Caco-2 (cell line): ENCODE measurements around the gene SIX3. TPM values are rescaled to one million over a fixed set of nuclear protein-coding genes. Genes with fewer than 3 reads are reported as not detected.

Experiments used
- BruUV-seq: library from RNA; stranded (reverse); fragments of 400-500 nt; replicated peaks from 2 replicates; lab custom pipeline; 2021; lab: Mats Ljungman, UMichigan
- CTCF ChIA-PET: fragments of 300-600 bp; sonication (Branson Sonifier 250); formaldehyde crosslinking; loops from one replicate; lab custom pipeline; 2022; ENCODE audit warnings: antibody characterized with exemption; lab: Charles Lee
- POLR2A ChIA-PET: fragments of 300-600 bp; sonication (Branson Sonifier 250); formaldehyde crosslinking; loops from one replicate; lab custom pipeline; 2022; ENCODE audit warnings: antibody characterized with exemption; lab: Charles Lee
- DNase-seq, 2 experiments: peaks; one replicate each; pipeline versions ENCODE4 v3.0.0 to v3.0.0-alpha.2; 2020 to 2022
- H3K27me3 ChIP-seq: replicated peaks from 2 replicates; pipeline ENCODE4 v1.6.0; 2011; ENCODE audit warnings: low read length; ENCODE audit not compliant: control insufficient read depth, insufficient read depth
- H3K36me3 ChIP-seq: 2 replicates; pipeline ENCODE4 v1.5.1; 2011; ENCODE audit warnings: low read length; ENCODE audit not compliant: control insufficient read depth, insufficient read depth
- H3K4me1 ChIP-seq: fragments of 250-450 bp; sonication (Bioruptor Pico); 2 replicates; pipeline ENCODE4 v1.5.1; 2020; ENCODE audit warnings: mild to moderate bottlenecking
- H3K4me3 ChIP-seq: 2 replicates; pipeline ENCODE4 v1.5.1; 2011; ENCODE audit warnings: low read depth, mild to moderate bottlenecking, control low read depth, low read length
- H3K9me3 ChIP-seq: fragments of 250-450 bp; sonication (Bioruptor Pico); 2 replicates; pipeline ENCODE4 v1.5.1; 2020; ENCODE audit warnings: mild to moderate bottlenecking, moderate library complexity
- H3K27ac Mint-ChIP-seq: one replicate; pipeline ENCODE4 v1.8.0; 2022; ENCODE audit warnings: mixed read lengths; ENCODE audit not compliant: unreplicated experiment
- H3K27me3 Mint-ChIP-seq: one replicate; pipeline ENCODE4 v1.8.0; 2022; ENCODE audit warnings: mixed read lengths; ENCODE audit not compliant: insufficient read depth, unreplicated experiment
- H3K36me3 Mint-ChIP-seq: one replicate; pipeline ENCODE4 v1.8.0; 2022; ENCODE audit warnings: mild to moderate bottlenecking, mixed read lengths; ENCODE audit not compliant: insufficient read depth, unreplicated experiment
- H3K4me1 Mint-ChIP-seq: one replicate; pipeline ENCODE4 v1.8.0; 2022; ENCODE audit warnings: low read depth, mixed read lengths; ENCODE audit not compliant: unreplicated experiment
- H3K4me3 Mint-ChIP-seq: one replicate; pipeline ENCODE4 v1.8.0; 2022; ENCODE audit warnings: mild to moderate bottlenecking, moderate library complexity, mixed read lengths; ENCODE audit not compliant: unreplicated experiment
- H3K9me3 Mint-ChIP-seq: one replicate; pipeline ENCODE4 v1.8.0; 2022; ENCODE audit warnings: mixed read lengths; ENCODE audit not compliant: unreplicated experiment
- intact Hi-C: fragments of 100-400 bp; cut with micrococcal nuclease; formaldehyde crosslinking; loops from one replicate; pipeline ENCODE4 v1.10.0; 2022; ENCODE audit not compliant: unreplicated experiment
- total RNA-seq: library from RNA; stranded (reverse); gene quantifications from 2 replicates; pipeline ENCODE4 v1.2.3, GENCODE V29; 2022
- TF ChIP-seq, protein P1 (sequence below), 2 experiments: fragments of 200-600 bp in 1 of 2; IDR thresholded peaks; 1 replicate in 1 of 2; 2 replicates in 1 of 2; pipeline versions ENCODE4 v1.5.1 to v1.8.0; 2011 to 2022; ENCODE audit warnings: antibody characterized with exemption in 1 of 2, control low read depth in 1 of 2, inconsistent platforms in 1 of 2, low read depth in 1 of 2, low read length in 1 of 2, mild to moderate bottlenecking in 1 of 2, moderate library complexity in 1 of 2; ENCODE audit not compliant: insufficient read depth in 1 of 2, severe bottlenecking in 1 of 2, unreplicated experiment in 1 of 2

Gene SIX3
- total RNA-seq, 1 experiment from 2014 or later = not detected

DNA sequence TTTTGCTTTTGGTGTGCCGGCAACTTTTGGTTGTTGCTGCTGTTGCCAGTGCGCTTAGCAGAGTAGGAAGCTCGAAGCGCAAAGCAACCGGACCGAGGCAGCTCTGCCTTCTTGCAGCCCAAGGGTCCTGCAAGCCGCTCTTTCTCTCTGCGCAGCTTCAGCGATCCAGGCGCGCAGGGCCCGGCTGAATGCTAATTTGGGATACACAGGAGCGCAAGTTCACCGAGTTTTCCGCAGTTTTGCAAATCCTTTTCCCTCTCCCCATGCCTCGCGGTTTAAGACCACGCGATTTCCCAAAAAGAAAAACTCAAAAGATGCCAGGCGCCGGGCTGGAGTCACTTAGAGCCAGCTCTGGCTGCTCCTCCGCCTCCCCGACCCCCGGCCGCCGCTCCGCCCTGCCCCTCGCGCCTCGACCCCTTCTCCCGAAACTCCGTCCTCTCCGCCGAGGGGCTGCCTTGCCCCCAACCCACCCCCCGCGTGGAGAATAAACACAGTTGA, 13.5 kb upstream of the SIX3 start:
- Histone ChIP-seq H3K27me3 (no peaks in the 10 kb centered on the region; the same call in 1 of the 2 replicates), H3K4me3 (no peak overlapping the region), H3K9me3 (no peaks in the 10 kb centered on the region), H3K4me1 (no peaks in the 10 kb centered on the region), H3K36me3 (no peaks in the 10 kb centered on the region)
- TF ChIP-seq, protein P1, sequence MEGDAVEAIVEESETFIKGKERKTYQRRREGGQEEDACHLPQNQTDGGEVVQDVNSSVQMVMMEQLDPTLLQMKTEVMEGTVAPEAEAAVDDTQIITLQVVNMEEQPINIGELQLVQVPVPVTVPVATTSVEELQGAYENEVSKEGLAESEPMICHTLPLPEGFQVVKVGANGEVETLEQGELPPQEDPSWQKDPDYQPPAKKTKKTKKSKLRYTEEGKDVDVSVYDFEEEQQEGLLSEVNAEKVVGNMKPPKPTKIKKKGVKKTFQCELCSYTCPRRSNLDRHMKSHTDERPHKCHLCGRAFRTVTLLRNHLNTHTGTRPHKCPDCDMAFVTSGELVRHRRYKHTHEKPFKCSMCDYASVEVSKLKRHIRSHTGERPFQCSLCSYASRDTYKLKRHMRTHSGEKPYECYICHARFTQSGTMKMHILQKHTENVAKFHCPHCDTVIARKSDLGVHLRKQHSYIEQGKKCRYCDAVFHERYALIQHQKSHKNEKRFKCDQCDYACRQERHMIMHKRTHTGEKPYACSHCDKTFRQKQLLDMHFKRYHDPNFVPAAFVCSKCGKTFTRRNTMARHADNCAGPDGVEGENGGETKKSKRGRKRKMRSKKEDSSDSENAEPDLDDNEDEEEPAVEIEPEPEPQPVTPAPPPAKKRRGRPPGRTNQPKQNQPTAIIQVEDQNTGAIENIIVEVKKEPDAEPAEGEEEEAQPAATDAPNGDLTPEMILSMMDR (IDR thresholded peaks at IDR 0.05; ENCODE audit: insufficient read depth in 1 of 2, low read depth in 1 of 2, low read length in 1 of 2, severe bottlenecking in 1 of 2, unreplicated experiment in 1 of 2) = no peak
- H3K36me3 Mint-ChIP-seq = no peaks in the 10 kb centered on the region
- DNase-seq = no peak
- ChIA-PET CTCF (no interaction called here), POLR2A (no interaction called here)
- H3K27ac Mint-ChIP-seq = no peak overlapping the region
- H3K9me3 Mint-ChIP-seq = no peaks in the 10 kb centered on the region
- no TSS peak for BruUV-seq
- intact Hi-C loops = no loop called here
- no peaks in the 10 kb centered on the region for H3K4me1 Mint-ChIP-seq
- no peak overlapping the region for H3K4me3 Mint-ChIP-seq
- H3K27me3 Mint-ChIP-seq = peaks cover 13% of the 10 kb centered on the region

DNA sequence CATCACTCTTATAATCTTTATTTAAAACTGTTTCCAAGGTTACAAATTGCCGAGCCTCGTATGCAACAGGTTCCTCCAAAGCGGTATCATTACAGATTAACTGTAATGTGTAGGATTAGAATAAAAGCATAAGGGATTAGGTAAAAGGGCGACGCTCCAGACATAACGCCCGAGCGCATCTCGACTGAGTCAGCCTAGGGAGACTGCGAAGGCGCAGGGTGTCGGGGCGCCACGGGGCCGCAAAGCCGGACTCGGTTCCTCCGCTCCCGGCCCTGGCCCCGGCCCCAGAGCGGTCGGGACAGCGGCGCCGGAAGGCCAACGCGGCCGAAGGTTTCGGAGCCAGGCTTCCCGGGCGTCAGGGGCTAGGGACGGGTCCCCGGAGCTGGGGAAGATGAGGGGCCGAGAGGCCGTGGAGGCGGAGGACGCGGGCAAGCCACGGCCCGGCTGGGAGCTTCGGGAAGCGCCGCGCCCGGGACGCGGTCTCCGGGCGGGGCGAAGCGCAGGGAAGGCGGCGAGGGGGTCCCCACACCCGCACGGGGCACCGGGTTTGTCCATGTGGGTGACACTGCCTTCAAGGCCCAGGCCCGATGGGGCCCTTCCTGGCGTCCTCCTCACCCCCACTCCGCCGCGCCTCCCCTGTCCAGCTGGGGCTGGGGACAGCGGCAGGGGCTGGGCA, 12.9 kb upstream of the SIX3 start:
- Mint-ChIP-seq H3K4me3 (no peak overlapping the region), H3K27ac (no peak overlapping the region), H3K36me3 (no peaks in the 10 kb centered on the region), H3K4me1 (no peaks in the 10 kb centered on the region), H3K9me3 (no peaks in the 10 kb centered on the region), H3K27me3 (peaks cover 11% of the 10 kb centered on the region)
- intact Hi-C loops = no loop called here
- H3K36me3 ChIP-seq = no peaks in the 10 kb centered on the region
- ChIA-PET CTCF (no interaction called here), POLR2A (no interaction called here)
- no peaks in the 10 kb centered on the region for H3K4me1 ChIP-seq
- TF ChIP-seq, protein P1 (IDR thresholded peaks at IDR 0.05; ENCODE audit: insufficient read depth in 1 of 2, low read depth in 1 of 2, low read length in 1 of 2, severe bottlenecking in 1 of 2, unreplicated experiment in 1 of 2) = no peak
- H3K4me3 ChIP-seq = no peak overlapping the region
- H3K9me3 ChIP-seq = no peaks in the 10 kb centered on the region
- DNase-seq = no peak
- BruUV-seq = no TSS peak
- H3K27me3 ChIP-seq = no peaks in the 10 kb centered on the region

DNA sequence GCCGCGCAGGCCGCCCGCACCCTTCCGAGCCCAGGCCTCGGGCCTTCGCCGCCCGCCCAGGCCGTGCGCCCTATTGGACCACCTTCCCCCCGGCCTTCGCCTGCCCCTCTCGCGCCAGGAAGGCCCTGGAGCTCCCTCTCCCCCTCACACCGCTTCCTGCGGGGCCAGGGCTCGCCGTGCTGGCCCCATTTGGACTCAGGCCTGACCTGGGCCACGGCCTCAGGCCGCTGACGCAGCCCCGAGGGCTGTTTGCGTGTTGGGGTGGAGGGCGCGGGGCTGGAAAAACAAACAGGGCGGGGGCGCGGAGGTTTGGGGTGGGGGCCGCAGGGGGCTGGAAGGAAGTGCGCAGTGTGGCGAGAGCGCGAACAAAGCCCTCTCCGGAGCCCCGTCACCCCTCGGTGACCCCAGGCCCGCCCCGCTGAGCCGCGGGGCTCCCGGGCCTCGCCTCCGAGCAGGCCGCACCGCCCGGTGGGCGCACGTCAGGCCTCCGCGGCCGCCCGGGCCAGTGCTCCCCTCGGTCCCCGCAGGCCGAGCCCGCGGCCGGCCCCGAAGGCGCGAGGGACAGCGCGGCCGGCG, 12.3 kb upstream of the SIX3 start:
- Histone ChIP-seq H3K27me3 (no peaks in the 10 kb centered on the region; the same call in 1 of the 2 replicates), H3K9me3 (no peaks in the 10 kb centered on the region), H3K4me3 (no peak overlapping the region), H3K36me3 (no peaks in the 10 kb centered on the region), H3K4me1 (no peaks in the 10 kb centered on the region)
- Mint-ChIP-seq H3K27ac (no peak overlapping the region), H3K9me3 (no peaks in the 10 kb centered on the region), H3K36me3 (no peaks in the 10 kb centered on the region), H3K4me3 (no peak overlapping the region), H3K27me3 (peaks cover 9% of the 10 kb centered on the region), H3K4me1 (no peaks in the 10 kb centered on the region)
- POLR2A ChIA-PET = no interaction called here
- intact Hi-C loops = no loop called here
- TF ChIP-seq, protein P1 (IDR thresholded peaks at IDR 0.05; ENCODE audit: insufficient read depth in 1 of 2, low read depth in 1 of 2, low read length in 1 of 2, severe bottlenecking in 1 of 2, unreplicated experiment in 1 of 2) = no peak
- no TSS peak for BruUV-seq
- CTCF ChIA-PET = no interaction called here
- no peak for DNase-seq
